Measurements from ENCODE around the gene ACAT2.
"Not testable (repeated sequence)": the region's sequence is repeated elsewhere in the genome, so short reads cannot be mapped to it uniquely, and the experiment has no call there.

Gene ACAT2

GRCh38 chr6:159761873-159762680 is at the start of gene ACAT2:
TSS of gene ACAT2 (plus strand) at chr6:159762045. CDS start at chr6:159762088, 43 bp downstream.
- peak within 1 kb of the TSS; percentile 78 to 95 for H3K4me3 ChIP-seq (ENCODE audit: low read depth in 1 of 2, low read length in 2 of 2)

GRCh38 chr6:159712389-159712788 is 49.5 kb upstream of the ACAT2 start:
- H3K9me3 ChIP-seq (ENCODE audit: low read length); H3K27ac ChIP-seq (ENCODE audit: low read depth, low read length); H3K36me3 ChIP-seq (ENCODE audit: insufficient read depth, low read length); H3K4me3 ChIP-seq (ENCODE audit: low read depth in 1 of 2, low read length in 2 of 2); H3K4me1 ChIP-seq (ENCODE audit: insufficient read depth, low read length); H3K27me3 ChIP-seq (ENCODE audit: control insufficient read depth in 1 of 2, insufficient read depth in 2 of 2, low read length in 2 of 2); H3K9ac ChIP-seq (ENCODE audit: low read length): not testable (repeated sequence)

More at GRCh38 chr6:159761873-159762680, at the start of gene ACAT2:
- Histone ChIP-seq H3K9ac (ENCODE audit: low read length) (peak within 1 kb of the TSS; percentile 91), H3K9me3 (ENCODE audit: low read length) (no peaks in the 10 kb centered on the region), H3K27ac (ENCODE audit: low read depth, low read length) (peak within 1 kb of the TSS; percentile 96), H3K36me3 (ENCODE audit: insufficient read depth, low read length) (peaks cover 20% of the 10 kb centered on the region), H3K27me3 (ENCODE audit: control insufficient read depth in 1 of 2, insufficient read depth in 2 of 2, low read length in 2 of 2) (no peaks in the 10 kb centered on the region), H3K4me1 (ENCODE audit: insufficient read depth, low read length) (peaks cover 18% of the 10 kb centered on the region)

GRCh38 chr6:159713984-159714383 is 47.9 kb upstream of the ACAT2 start:
- H3K36me3 ChIP-seq (ENCODE audit: insufficient read depth, low read length) = no peaks in the 10 kb centered on the region
- H3K4me3 ChIP-seq (ENCODE audit: low read depth in 1 of 2, low read length in 2 of 2) = no peak overlapping the region
- no peaks in the 10 kb centered on the region for H3K27me3 ChIP-seq (ENCODE audit: control insufficient read depth in 1 of 2, insufficient read depth in 2 of 2, low read length in 2 of 2)
- no peak overlapping the region for H3K27ac ChIP-seq (ENCODE audit: low read depth, low read length)
- no peak overlapping the region for H3K9ac ChIP-seq (ENCODE audit: low read length)
- H3K9me3 ChIP-seq (ENCODE audit: low read length) = no peaks in the 10 kb centered on the region
- H3K4me1 ChIP-seq (ENCODE audit: insufficient read depth, low read length) = peaks cover 6% of the 10 kb centered on the region

- no peak overlapping the region for H3K9ac ChIP-seq (ENCODE audit: low read length)
- H3K36me3 ChIP-seq (ENCODE audit: insufficient read depth, low read length) = no peaks in the 10 kb centered on the region
- H3K4me3 ChIP-seq (ENCODE audit: low read depth in 1 of 2, low read length in 2 of 2) = no peak overlapping the region
- H3K27me3 ChIP-seq (ENCODE audit: control insufficient read depth in 1 of 2, insufficient read depth in 2 of 2, low read length in 2 of 2) = no peaks in the 10 kb centered on the region
- peaks cover 6% of the 10 kb centered on the region for H3K4me1 ChIP-seq (ENCODE audit: insufficient read depth, low read length)
- H3K27ac ChIP-seq (ENCODE audit: low read depth, low read length) = no peak overlapping the region
- no peaks in the 10 kb centered on the region for H3K9me3 ChIP-seq (ENCODE audit: low read length)
These were observed 47.4 kb upstream of the ACAT2 start for GRCh38 chr6:159714404-159714803.

GRCh38 chr6:159715166-159715565 is 46.7 kb upstream of the ACAT2 start:
- H3K27me3 ChIP-seq (ENCODE audit: control insufficient read depth in 1 of 2, insufficient read depth in 2 of 2, low read length in 2 of 2) = no peaks in the 10 kb centered on the region
- H3K36me3 ChIP-seq (ENCODE audit: insufficient read depth, low read length) = no peaks in the 10 kb centered on the region
- H3K9me3 ChIP-seq (ENCODE audit: low read length) = no peaks in the 10 kb centered on the region
- no peak overlapping the region for H3K27ac ChIP-seq (ENCODE audit: low read depth, low read length)
- peaks cover 6% of the 10 kb centered on the region for H3K4me1 ChIP-seq (ENCODE audit: insufficient read depth, low read length)
- no peak overlapping the region for H3K4me3 ChIP-seq (ENCODE audit: low read depth in 1 of 2, low read length in 2 of 2)
- no peak overlapping the region for H3K9ac ChIP-seq (ENCODE audit: low read length)

- Histone ChIP-seq H3K27ac (ENCODE audit: low read depth, low read length) (no peak overlapping the region), H3K9me3 (ENCODE audit: low read length) (no peaks in the 10 kb centered on the region), H3K4me3 (ENCODE audit: low read depth in 1 of 2, low read length in 2 of 2) (no peak overlapping the region), H3K9ac (ENCODE audit: low read length) (no peak overlapping the region), H3K4me1 (ENCODE audit: insufficient read depth, low read length) (peaks cover 6% of the 10 kb centered on the region), H3K27me3 (ENCODE audit: control insufficient read depth in 1 of 2, insufficient read depth in 2 of 2, low read length in 2 of 2) (no peaks in the 10 kb centered on the region), H3K36me3 (ENCODE audit: insufficient read depth, low read length) (no peaks in the 10 kb centered on the region)
These were observed 46.2 kb upstream of the ACAT2 start for GRCh38 chr6:159715605-159716004.

GRCh38 chr6:159716247-159717096 is 45.4 kb upstream of the ACAT2 start:
- peak overlapping the region; percentile 17 for H3K27ac ChIP-seq (ENCODE audit: low read depth, low read length)
- peaks cover 6% of the 10 kb centered on the region for H3K4me1 ChIP-seq (ENCODE audit: insufficient read depth, low read length)
- H3K36me3 ChIP-seq (ENCODE audit: insufficient read depth, low read length) = no peaks in the 10 kb centered on the region
- no peak overlapping the region for H3K9ac ChIP-seq (ENCODE audit: low read length)
- H3K27me3 ChIP-seq (ENCODE audit: control insufficient read depth in 1 of 2, insufficient read depth in 2 of 2, low read length in 2 of 2) = no peaks in the 10 kb centered on the region
- H3K9me3 ChIP-seq (ENCODE audit: low read length) = no peaks in the 10 kb centered on the region
- no peak overlapping the region for H3K4me3 ChIP-seq (ENCODE audit: low read depth in 1 of 2, low read length in 2 of 2)

GRCh38 chr6:159718634-159719033 is 43.2 kb upstream of the ACAT2 start:
- Histone ChIP-seq H3K9me3 (ENCODE audit: low read length) (no peaks in the 10 kb centered on the region), H3K27ac (ENCODE audit: low read depth, low read length) (no peak overlapping the region), H3K36me3 (ENCODE audit: insufficient read depth, low read length) (peaks cover 6% of the 10 kb centered on the region), H3K4me3 (ENCODE audit: low read depth in 1 of 2, low read length in 2 of 2) (no peak overlapping the region), H3K9ac (ENCODE audit: low read length) (no peak overlapping the region), H3K27me3 (ENCODE audit: control insufficient read depth in 1 of 2, insufficient read depth in 2 of 2, low read length in 2 of 2) (no peaks in the 10 kb centered on the region), H3K4me1 (ENCODE audit: insufficient read depth, low read length) (peaks cover 6% of the 10 kb centered on the region)

- H3K36me3 ChIP-seq (ENCODE audit: insufficient read depth, low read length) = peaks cover 6% of the 10 kb centered on the region
- peaks cover 6% of the 10 kb centered on the region for H3K4me1 ChIP-seq (ENCODE audit: insufficient read depth, low read length)
- H3K4me3 ChIP-seq (ENCODE audit: low read depth in 1 of 2, low read length in 2 of 2) = no peak overlapping the region
- H3K27me3 ChIP-seq (ENCODE audit: control insufficient read depth in 1 of 2, insufficient read depth in 2 of 2, low read length in 2 of 2) = no peaks in the 10 kb centered on the region
- no peak overlapping the region for H3K9ac ChIP-seq (ENCODE audit: low read length)
- no peaks in the 10 kb centered on the region for H3K9me3 ChIP-seq (ENCODE audit: low read length)
- H3K27ac ChIP-seq (ENCODE audit: low read depth, low read length) = no peak overlapping the region
These were observed 42.6 kb upstream of the ACAT2 start for GRCh38 chr6:159719287-159719686.

GRCh38 chr6:159720708-159721107 is 41.1 kb upstream of the ACAT2 start:
- Histone ChIP-seq H3K9me3 (ENCODE audit: low read length) (no peaks in the 10 kb centered on the region), H3K27me3 (ENCODE audit: control insufficient read depth in 1 of 2, insufficient read depth in 2 of 2, low read length in 2 of 2) (no peaks in the 10 kb centered on the region), H3K4me1 (ENCODE audit: insufficient read depth, low read length) (peaks cover 6% of the 10 kb centered on the region), H3K27ac (ENCODE audit: low read depth, low read length) (no peak overlapping the region), H3K36me3 (ENCODE audit: insufficient read depth, low read length) (peaks cover 6% of the 10 kb centered on the region), H3K4me3 (ENCODE audit: low read depth in 1 of 2, low read length in 2 of 2) (no peak overlapping the region), H3K9ac (ENCODE audit: low read length) (no peak overlapping the region)

GRCh38 chr6:159721981-159722380 is 39.9 kb upstream of the ACAT2 start:
- H3K4me3 ChIP-seq (ENCODE audit: low read depth in 1 of 2, low read length in 2 of 2); H3K9me3 ChIP-seq (ENCODE audit: low read length); H3K27me3 ChIP-seq (ENCODE audit: control insufficient read depth in 1 of 2, insufficient read depth in 2 of 2, low read length in 2 of 2); H3K4me1 ChIP-seq (ENCODE audit: insufficient read depth, low read length); H3K36me3 ChIP-seq (ENCODE audit: insufficient read depth, low read length); H3K27ac ChIP-seq (ENCODE audit: low read depth, low read length); H3K9ac ChIP-seq (ENCODE audit: low read length): not testable (repeated sequence)
